Measurements from ENCODE around the gene PACSIN2. TPM values are rescaled to one million over a fixed set of nuclear protein-coding genes. Genes with fewer than 3 reads are reported as not detected.

Gene PACSIN2
- total and polyA plus RNA-seq, 4 donors, result 40.3 to 149 (median 84.0) TPM

DNA sequence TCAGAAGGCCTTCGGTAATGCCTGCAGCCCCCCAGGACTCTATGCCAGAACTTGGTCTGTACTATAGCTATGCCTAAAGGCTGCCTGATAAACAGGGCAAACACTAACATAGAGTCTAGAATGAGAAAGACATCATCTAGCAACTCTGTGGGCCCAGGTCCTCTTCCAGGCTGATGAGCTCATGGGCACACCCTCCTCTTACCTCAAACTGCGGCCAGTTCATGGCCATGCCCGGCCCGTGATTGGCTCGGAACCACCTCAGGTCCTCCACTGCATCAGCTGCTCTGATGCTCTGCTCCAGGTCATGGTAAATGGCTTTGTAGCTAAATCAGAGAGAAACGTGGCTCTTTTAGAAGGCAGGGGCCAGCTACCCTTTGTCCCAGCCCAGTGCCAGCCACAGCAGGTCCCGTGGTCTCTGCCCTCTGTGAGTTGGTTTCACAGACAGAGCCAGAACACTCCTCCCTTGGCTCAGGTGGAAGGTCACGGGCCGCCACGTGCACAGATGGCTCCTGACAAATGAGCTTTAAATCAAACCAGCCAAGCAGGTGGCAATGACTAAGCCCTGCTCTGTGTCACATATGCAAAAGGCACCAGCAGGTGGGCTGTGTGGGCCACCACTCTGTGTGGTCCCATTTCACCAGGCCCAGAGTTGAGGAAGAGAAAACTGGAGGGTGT is 132.8 kb downstream of the PACSIN2 start:
- Histone ChIP-seq H3K27me3 (ENCODE audit: control insufficient read depth in 3 of 3, insufficient read depth in 3 of 3, low read length in 2 of 3) (no peaks in the 10 kb centered on the region), H3K9me3 (ENCODE audit: control insufficient read depth in 4 of 4, insufficient read depth in 3 of 4, low read length in 3 of 4) (no peaks in the 10 kb centered on the region), H3K36me3 (ENCODE audit: control insufficient read depth in 4 of 4, insufficient read depth in 4 of 4, low read length in 4 of 4) (peaks cover 2 to 81% (median 30%) of the 10 kb centered on the region in 4 donors), H3K4me1 (ENCODE audit: control insufficient read depth in 5 of 5, insufficient read depth in 5 of 5, low read length in 5 of 5) (peaks cover 0 to 6% (median 0%) of the 10 kb centered on the region in 5 donors), H3K9ac (ENCODE audit: insufficient read depth in 1 of 2, low read length in 2 of 2) (no peak overlapping the region), H3K4me3 (no peak overlapping the region), H3K27ac (ENCODE audit: low read depth in 1 of 2, low read length in 1 of 2) (no peak overlapping the region)
- ATAC-seq (ENCODE audit: insufficient read depth, low FRiP score) (no peak), DNase-seq (no peak)
- 81 to 89% methylated on average over 10 of the region's 10 CpGs for WGBS, 2 donors
- TF ChIP-seq, protein P1, sequence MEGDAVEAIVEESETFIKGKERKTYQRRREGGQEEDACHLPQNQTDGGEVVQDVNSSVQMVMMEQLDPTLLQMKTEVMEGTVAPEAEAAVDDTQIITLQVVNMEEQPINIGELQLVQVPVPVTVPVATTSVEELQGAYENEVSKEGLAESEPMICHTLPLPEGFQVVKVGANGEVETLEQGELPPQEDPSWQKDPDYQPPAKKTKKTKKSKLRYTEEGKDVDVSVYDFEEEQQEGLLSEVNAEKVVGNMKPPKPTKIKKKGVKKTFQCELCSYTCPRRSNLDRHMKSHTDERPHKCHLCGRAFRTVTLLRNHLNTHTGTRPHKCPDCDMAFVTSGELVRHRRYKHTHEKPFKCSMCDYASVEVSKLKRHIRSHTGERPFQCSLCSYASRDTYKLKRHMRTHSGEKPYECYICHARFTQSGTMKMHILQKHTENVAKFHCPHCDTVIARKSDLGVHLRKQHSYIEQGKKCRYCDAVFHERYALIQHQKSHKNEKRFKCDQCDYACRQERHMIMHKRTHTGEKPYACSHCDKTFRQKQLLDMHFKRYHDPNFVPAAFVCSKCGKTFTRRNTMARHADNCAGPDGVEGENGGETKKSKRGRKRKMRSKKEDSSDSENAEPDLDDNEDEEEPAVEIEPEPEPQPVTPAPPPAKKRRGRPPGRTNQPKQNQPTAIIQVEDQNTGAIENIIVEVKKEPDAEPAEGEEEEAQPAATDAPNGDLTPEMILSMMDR (IDR thresholded peaks at IDR 0.05; ENCODE audit: control extremely low read depth, extremely low read depth), result no peak

DNA sequence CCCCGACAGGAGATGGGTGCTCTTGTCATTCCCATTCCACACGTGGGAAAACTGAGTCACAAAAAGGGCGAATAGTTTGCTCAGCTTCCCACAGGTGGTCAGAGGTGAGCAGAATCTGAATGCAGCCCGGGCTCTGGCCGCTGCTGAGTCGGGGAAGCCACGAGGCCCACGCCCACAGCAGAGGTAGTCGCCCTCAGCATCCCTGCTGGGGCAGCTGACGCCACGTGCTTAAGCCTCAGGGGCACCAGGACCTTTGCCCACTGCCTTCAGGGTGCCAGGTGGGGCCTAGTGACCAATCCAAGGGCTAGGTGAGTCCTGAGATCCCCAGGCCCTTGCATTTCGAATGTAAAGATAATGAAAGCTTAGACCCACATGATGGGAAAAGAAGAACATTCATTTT is 133.7 kb downstream of the PACSIN2 start:
- ATAC-seq (ENCODE audit: insufficient read depth, low FRiP score) (no peak), DNase-seq (no peak)
- WGBS, 2 donors, result 94 to 96% methylated on average over 12 of the region's 12 CpGs
- Histone ChIP-seq H3K36me3 (ENCODE audit: control insufficient read depth in 4 of 4, insufficient read depth in 4 of 4, low read length in 4 of 4) (peaks cover 2 to 84% (median 35%) of the 10 kb centered on the region in 4 donors), H3K9me3 (ENCODE audit: control insufficient read depth in 4 of 4, insufficient read depth in 3 of 4, low read length in 3 of 4) (no peaks in the 10 kb centered on the region), H3K9ac (ENCODE audit: insufficient read depth in 1 of 2, low read length in 2 of 2) (no peak overlapping the region), H3K27me3 (ENCODE audit: control insufficient read depth in 3 of 3, insufficient read depth in 3 of 3, low read length in 2 of 3) (no peaks in the 10 kb centered on the region), H3K4me1 (ENCODE audit: control insufficient read depth in 5 of 5, insufficient read depth in 5 of 5, low read length in 5 of 5) (peaks cover 0 to 5% (median 0%) of the 10 kb centered on the region in 5 donors), H3K4me3 (no peak overlapping the region), H3K27ac (ENCODE audit: low read depth in 1 of 2, low read length in 1 of 2) (no peak overlapping the region)
- TF ChIP-seq, protein P1 (IDR thresholded peaks at IDR 0.05; ENCODE audit: control extremely low read depth, extremely low read depth), result no peak

DNA sequence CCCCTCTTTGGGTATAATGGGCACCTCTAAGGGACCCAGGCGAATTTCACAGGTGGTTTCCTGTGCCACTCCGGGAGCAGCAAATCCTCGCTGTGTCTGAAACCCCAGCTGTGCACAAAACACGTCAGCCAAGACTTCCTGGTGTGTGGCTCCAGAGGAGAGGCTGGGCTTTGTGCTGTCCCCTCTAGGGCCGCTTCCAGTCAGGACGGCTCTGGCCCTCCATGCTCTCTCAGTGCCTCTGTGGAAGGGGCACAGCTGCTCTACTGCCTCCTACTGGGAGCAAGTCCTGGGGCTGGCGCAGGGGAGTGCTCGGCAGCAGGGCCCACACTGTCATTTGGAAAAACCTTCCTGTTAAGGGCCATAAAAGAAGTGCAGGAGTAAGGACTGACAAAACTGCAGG is 134.1 kb downstream of the PACSIN2 start:
- peaks cover 5 to 88% (median 35%) of the 10 kb centered on the region in 4 donors for H3K36me3 ChIP-seq (ENCODE audit: control insufficient read depth in 4 of 4, insufficient read depth in 4 of 4, low read length in 4 of 4)
- TF ChIP-seq, protein P1 (IDR thresholded peaks at IDR 0.05; ENCODE audit: control extremely low read depth, extremely low read depth), result no peak
- H3K9ac ChIP-seq (ENCODE audit: insufficient read depth in 1 of 2, low read length in 2 of 2), result no peak overlapping the region
- no peak overlapping the region for H3K27ac ChIP-seq (ENCODE audit: low read depth in 1 of 2, low read length in 1 of 2)
- H3K4me1 ChIP-seq (ENCODE audit: control insufficient read depth in 5 of 5, insufficient read depth in 5 of 5, low read length in 5 of 5), result peaks cover 0 to 5% (median 0%) of the 10 kb centered on the region in 5 donors
- H3K9me3 ChIP-seq (ENCODE audit: control insufficient read depth in 4 of 4, insufficient read depth in 3 of 4, low read length in 3 of 4), result no peaks in the 10 kb centered on the region
- H3K27me3 ChIP-seq (ENCODE audit: control insufficient read depth in 3 of 3, insufficient read depth in 3 of 3, low read length in 2 of 3), result no peaks in the 10 kb centered on the region
- DNase-seq, result no peak
- 85 to 93% methylated on average over 8 of the region's 8 CpGs for WGBS, 2 donors
- no peak for ATAC-seq (ENCODE audit: insufficient read depth, low FRiP score)
- H3K4me3 ChIP-seq, result no peak overlapping the region
